Left cardiac atrium (tissue), 4 donors: Measurements from ENCODE around the gene APLP2. TPM values are rescaled to one million over a fixed set of nuclear protein-coding genes. Genes with fewer than 3 reads are reported as not detected.
"Not testable (repeated sequence)": the region's sequence is repeated elsewhere in the genome, so short reads cannot be mapped to it uniquely, and the experiment has no call there.

Experiments used
- ATAC-seq, 2 donors: fragments of 200-7000 bp; cut with Tn5 transposase; one replicate each; pipeline ENCODE4 v1.9.1; 2020; ENCODE audit warnings: mild to moderate bottlenecking in 2 of 2, moderate library complexity in 2 of 2
- DNase-seq: peaks from one replicate; pipeline ENCODE4 v3.0.0-alpha.2; 2020
- intact Hi-C, 2 donors: fragments of 100-400 bp; cut with DNase I; formaldehyde crosslinking; loops; one replicate each; pipeline versions ENCODE4 v1.14.1 to v1.15.1; 2022 to 2023
- total RNA-seq, 2 donors: library from RNA; stranded (reverse); fragmentation: NEBNext Ultra II Directional; extraction: Animal tissue kit (Norgen Biotek cat#: 25700); gene quantifications; one replicate each; pipeline ENCODE4 v1.2.1, GENCODE V29; 2021
- donor health status: DM: no; HTN: yes; CAD: no.
- donor health status: DM: no; HTN: yes; CAD: no; lungs with severe emphysema.
- donor health status: DM: yes; HTN: yes; CAD: no.
- donor health status: Dilated cardiomyopathy.

The APLP2 gene
- total RNA-seq, 2 donors from 2014 or later, result 298 to 322 TPM

DNA sequence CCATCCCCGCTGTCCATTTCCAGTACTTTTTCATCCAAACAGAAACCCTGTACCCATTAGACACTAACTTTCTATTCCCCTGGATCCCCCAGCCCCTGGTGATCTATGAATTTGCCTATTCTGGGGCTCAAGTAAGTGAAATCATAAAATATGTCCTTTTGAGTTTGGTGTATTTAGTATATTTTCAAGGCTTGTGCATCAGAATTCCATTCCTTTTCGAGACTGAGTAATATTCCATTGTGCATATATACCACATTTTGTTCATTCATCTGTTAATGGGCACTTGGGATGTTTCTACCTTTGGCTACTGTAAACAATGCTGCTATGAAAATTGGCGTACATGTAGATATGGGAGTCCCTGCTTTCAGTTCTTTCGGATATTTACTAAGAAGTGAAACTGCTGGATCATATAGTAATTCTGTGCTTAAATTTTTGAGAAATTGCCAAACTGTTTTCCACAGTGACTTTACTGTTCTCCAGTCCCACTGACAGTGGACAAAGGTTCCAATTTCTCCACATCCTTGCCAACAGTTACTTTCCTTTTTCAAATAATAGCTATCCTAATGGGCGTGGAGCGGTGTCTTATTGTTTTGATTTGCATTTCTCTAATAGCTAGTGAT is 16.1 kb downstream of the APLP2 start:
- no peak for ATAC-seq
- intact Hi-C loops, result no loop called here

DNA sequence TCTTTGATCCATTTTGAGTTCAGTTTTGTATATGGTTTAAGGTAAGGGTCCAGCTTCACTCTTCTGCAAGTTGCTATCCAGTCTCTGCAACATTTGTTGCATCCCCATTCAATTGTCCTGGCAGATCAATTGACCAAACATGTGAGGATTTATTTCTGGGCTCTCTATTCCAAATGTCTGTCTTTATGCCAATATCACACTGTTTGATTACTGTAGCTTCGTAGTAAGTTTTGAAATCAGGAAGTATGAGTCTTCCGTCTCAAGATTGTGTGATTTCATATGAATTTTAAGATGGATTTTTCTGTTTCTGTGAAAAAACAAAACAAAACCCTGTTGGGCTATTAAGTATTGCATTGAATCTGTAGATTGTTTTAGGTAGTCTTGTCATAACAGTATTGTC is 17.0 kb downstream of the APLP2 start:
- intact Hi-C loops, result no loop called here
- ATAC-seq (no peak), DNase-seq (no peak)

More for the DNA sequence above, 16.1 kb downstream of the APLP2 start:
- DNase-seq, result no peak

DNA sequence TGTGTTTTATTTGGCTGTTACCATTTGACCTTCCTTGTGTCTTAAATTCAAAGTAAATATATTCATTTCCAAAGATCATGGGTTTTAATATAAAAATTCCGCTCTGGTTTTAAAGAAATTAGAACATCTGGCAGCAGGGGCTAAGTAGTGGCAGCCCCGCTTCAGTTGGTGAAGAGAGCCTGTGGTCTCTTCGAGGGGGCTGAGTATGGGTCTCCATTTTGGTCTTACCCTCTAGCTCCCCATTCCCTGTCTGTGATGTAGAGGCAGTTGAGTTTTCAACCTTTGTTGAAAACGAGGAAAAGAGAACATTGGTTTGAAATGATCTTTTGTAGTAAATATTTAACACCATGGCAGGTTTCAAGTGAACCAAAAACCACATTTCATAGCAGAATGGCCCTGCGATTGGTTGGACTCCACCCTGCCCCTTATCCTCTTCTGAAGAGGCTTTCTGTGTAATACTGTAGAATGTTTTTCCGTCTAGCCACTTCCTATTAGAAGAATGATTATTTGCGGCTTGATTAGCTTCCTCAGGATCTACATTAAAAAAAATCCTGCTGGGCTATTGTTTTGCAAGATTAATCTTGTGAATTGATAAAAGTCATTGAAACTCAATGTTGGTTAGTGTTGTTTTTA is 17.7 kb downstream of the APLP2 start:
- DNase-seq (no peak), ATAC-seq (no peak)
- intact Hi-C loops, result no loop called here

DNA sequence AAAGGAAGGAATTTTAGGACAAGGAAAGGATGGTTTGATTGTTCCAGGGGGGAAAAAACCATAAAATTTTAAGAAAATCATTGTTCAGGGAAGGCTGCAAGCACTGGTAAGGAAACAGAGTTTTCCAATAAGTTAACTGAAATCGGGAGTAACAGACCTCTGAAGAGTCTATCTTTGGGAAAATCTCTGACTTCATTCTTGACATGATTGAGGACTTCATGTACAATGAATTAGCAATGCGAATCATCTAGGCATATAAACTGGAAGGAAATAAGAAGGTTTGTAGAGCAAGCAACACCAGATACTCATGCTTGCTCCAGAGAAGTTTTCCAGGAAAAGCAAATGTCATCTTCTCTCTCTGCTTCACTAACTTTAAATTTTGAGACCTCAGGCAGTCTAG is 18.5 kb downstream of the APLP2 start:
- DNase-seq, result no peak
- no peak for ATAC-seq
- intact Hi-C loops, result no loop called here

GRCh38 chr11:130088919-130089673 is 19.4 kb downstream of the APLP2 start:
- DNase-seq (no peak), ATAC-seq (peak; percentile 84 to 91)
- intact Hi-C loops, result no loop called here

- intact Hi-C loops, result no loop called here
- ATAC-seq, result no peak
- no peak for DNase-seq
Observed at GRCh38 chr11:130089674-130090073, 20.0 kb downstream of the APLP2 start.

DNA sequence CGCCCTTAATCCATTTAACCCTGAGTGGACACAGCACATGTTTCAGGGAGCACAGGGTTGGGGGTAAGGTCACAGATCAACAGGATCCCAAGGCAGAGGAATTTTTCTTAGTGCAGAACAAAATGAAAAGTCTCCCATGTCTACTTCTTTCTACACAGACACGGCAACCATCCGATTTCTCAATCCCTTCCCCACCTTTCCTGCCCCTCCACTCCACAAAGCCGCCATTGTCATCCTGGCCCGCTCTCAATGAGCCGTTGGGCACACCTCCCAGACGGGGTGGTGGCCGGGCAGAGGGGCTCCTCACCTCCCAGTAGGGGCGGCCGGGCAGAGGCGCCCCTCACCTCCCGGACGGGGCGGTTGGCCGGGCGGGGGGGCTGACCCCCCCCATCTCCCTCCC is 20.8 kb downstream of the APLP2 start:
- DNase-seq, ATAC-seq, intact Hi-C loops: not testable (repeated sequence)

DNA sequence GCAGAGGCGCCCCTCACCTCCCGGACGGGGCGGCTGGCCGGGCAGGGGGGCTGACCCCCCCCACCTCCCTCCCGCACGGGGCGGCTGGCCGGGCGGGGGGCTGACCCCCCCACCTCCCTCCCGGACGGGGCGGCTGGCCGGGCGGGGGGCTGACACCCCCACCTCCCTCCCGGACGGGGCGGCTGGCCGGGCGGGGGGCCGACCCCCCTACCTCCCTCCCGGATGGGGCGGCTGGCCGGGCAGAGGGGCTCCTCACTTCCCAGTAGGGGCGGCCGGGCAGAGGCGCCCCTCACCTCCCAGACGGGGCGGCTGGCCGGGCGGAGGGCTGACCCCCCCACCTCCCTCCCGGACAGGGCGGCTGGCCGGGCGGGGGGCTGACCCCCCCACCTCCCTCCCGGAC is 21.5 kb downstream of the APLP2 start:
- ATAC-seq, DNase-seq, intact Hi-C loops: not testable (repeated sequence)

GRCh38 chr11:130092661-130093060 is 23.0 kb downstream of the APLP2 start:
- ATAC-seq (no peak), DNase-seq (no peak)
- intact Hi-C loops, result no loop called here

DNA sequence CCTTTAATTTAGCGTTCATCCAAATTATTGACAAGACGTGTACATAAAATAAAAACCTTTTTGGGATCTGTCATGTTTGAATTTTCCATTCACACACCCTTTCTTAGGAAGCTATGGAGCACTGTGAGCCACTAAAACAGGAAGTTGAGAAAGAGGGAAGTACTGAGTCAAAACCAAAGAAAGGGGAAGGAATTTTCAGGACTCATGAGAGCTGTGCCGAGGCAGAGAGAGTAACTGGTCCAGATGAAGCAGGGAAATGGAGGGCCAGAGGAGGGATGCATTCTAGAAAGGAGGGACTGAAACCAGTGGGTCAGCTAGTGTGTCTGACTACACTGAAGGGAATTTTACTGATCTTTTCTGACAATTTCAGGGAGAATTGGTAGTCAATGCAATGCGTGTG is 24.9 kb downstream of the APLP2 start:
- intact Hi-C loops, result no loop called here
- DNase-seq (no peak), ATAC-seq (peak; percentile 38 to 70)

DNA sequence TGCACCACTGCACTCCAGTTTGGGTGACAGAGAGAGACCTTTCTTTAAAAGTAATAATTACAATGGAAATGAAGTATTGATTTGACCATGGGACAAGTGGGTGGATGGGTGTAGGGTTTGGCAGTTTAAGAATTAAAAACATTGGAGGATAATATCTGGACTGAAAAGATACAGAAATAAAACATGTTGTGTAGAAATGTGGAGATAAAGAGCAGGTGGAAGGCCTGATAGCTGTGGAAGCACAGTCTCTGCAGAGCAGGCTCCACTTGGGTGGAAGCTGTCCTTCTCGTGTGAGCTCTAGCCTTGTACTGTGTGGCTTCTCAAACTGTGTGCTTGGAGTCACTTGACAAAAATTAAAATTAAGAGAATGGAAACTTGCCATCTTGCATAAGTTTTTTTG is 25.6 kb downstream of the APLP2 start:
- ATAC-seq, result no peak
- DNase-seq, result no peak
- intact Hi-C loops, result no loop called here

DNA sequence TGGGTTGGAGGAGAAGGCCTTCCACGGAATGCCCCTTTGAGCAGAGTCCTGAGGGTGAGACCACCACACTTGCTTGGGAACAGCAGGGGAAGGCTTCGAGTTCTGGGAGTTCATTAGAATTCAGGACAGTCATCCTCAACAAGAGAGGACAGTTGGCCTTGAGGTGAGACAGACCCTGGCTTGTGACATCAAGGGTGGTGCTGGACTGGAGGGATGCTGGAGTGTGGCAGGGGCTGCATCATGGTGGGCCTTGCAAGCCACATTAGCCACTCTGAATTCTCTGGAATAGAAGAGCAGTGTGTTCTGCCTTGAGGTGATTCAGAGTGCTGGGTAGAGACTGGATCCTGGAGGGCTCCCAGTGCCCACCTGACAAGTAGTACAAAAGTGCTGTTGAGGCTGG is 26.3 kb downstream of the APLP2 start:
- intact Hi-C loops, result no loop called here
- DNase-seq (no peak), ATAC-seq (no peak)

GRCh38 chr11:130096823-130097222 is 27.1 kb downstream of the APLP2 start:
- DNase-seq (no peak), ATAC-seq (no peak)
- intact Hi-C loops, result no loop called here

DNA sequence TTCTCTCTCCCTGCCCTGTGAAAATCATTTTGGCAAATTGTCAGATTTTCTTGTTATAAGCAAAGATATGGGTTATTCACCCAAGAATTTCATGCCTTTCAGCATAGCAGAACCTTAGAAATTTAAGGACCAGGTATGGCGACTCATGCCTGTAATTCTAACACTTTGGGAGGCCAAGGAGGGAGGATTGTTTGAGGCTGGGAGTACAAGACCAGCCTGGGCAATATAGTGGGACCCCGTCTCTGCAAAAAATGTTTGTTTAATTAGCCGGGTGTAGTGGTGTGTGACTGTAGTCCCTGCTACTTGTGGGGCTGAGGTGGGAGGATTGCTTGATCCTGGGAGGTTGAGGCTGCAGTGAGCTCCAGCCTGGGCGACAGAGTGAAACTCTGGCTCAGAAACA is 27.6 kb downstream of the APLP2 start:
- ATAC-seq (no peak), DNase-seq (no peak)
- intact Hi-C loops, result no loop called here

DNA sequence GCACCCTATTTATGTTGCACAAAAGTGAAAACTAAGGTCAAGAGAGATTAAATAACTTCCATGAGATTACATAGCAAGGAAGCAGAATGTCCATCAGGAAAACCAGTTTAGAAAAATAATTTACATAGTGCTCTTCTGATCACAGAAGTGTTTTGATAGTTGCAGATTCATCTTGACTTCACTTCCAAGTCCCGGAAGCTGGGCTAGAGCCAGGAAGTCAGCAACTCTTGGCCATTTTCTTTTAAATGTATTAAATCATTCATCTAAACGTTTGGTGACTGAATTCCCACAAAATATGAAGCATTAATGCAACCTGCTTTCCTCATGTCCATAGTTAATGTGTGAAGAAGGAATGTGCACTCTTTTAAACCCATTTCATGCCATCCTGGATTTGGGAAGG is 29.7 kb downstream of the APLP2 start:
- ATAC-seq (no peak), DNase-seq (no peak)
- intact Hi-C loops, result no loop called here

GRCh38 chr11:130100381-130101095 is 30.8 kb downstream of the APLP2 start:
- no peak for DNase-seq
- no peak for ATAC-seq
- intact Hi-C loops, result no loop called here

DNA sequence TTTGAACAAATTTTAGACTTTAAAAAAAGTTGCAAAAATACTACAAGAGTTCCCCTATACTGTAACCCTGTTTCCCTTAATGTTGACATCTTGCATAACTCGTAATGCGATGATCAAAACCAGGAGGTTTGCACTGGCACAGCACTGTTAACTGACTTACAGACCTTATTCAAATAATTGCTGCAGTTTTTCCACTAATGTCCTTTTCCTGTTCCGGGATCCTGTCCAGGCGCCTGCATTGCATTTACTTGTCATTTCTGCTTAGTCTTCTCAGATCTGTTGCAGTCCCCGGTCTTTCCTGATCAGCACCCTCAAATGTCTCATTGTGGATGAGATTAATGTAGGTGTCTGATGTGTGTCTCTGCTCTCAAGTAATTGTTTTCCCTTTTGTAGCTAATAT is 32.0 kb downstream of the APLP2 start:
- no peak for DNase-seq
- intact Hi-C loops, result no loop called here
- no peak for ATAC-seq

DNA sequence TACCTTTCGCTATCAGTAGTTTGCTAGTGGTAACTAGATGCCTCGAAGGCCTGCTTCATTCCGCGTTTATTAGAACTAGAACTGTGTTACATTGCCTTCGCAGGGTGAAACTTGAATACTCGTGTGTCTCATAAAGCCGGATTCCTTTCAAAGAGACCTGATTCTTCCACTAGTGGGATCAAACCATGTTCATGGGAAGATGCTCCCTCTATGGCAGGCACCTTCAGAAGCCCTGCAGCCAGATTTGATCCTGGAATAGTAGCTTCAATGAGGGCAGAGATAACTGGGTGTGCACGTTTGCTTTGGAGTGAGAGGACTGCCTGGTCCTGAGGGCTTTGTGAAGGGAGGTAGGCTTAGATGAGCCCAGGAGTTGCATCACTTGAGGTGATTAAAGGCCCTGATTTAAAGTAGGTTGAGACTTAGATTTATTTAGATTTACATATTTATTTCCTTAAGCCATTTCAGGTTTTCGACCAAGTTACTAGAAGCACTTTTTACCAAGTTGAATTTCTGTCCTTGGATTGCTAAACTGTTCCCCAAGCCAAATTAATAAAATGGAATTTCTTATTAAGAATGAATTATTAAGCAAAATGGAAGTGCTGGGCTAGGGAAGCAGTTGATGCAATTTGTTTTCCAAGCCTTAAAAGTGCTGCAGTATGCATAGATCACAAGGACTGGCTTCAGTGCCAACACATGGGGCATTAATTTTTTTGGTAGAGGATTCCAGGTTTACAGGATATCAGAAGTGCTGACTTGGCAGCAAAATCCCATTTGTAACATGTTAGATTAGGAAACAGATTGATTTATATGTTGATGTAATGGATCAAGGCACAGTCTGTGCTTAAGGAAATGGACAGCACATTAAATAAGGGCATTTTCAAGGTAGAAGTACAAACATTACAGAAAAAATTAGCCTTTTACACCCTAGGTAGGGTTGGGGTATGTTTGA is 32.9 kb downstream of the APLP2 start:
- intact Hi-C loops, result no loop called here
- no peak for DNase-seq
- peak in 1 of 2 donors; percentile 44 for ATAC-seq

- intact Hi-C loops, result no loop called here
- no peak for DNase-seq
- peak; percentile 74 to 80 for ATAC-seq
Observed at GRCh38 chr11:130103296-130103814, 33.7 kb downstream of the APLP2 start.
